NAMALWA (cell line): ENCODE results near the gene PRKAG2.

Experiments
- DNase-seq: peaks from one replicate; pipeline ENCODE4 v3.0.0-alpha.2; 2015; ENCODE audit warnings: low spot score

PRKAG2 gene

DNA sequence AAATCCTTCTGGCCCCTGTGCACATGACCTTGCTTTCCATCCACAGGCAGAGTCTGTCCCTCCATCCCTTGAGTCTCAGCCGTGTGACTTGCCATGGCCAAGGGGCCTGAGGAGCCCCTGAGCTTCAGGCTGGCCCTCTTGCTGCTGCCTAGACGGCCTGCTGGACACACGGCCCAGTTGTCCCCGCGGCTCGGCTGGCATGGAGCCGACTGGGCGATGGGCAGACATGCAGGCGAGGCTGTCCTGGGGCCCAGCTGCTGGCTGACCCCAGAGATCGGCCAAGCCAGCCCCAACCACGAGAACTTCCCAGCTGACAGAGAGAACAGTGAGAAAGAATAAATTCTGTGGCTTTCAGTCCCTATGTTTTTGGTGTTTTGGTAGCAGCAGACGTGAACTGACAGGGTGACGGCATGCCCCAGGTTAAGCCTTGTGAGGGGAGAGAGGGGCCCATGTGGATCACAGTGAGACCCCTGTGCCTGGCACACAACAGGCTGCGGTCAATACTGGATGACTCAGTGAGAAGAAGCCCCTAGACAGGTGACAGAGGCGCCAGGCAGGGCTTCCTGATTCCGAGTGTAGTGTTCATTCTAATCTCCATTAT, 11.7 kb downstream of the PRKAG2 start:
- DNase-seq = no peak

DNA sequence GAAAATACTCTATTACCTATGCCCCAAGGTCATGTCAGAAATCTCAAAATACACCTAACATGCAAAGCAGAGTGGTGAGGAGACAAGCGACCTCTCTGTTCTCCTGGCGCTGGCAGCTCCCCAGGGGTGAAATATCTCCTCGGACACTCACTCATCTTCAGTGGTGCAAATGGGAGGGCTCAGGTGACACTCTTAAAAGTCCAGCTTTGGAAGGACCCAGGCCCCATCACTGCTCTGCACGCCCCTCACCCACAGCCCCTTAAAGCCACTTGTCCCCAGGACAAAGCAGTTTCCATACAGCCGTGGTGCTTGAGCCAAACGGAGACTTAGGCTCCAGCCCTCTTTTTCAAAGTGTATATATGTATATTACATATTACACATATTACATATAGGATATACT, 12.4 kb downstream of the PRKAG2 start:
- no peak for DNase-seq

DNA sequence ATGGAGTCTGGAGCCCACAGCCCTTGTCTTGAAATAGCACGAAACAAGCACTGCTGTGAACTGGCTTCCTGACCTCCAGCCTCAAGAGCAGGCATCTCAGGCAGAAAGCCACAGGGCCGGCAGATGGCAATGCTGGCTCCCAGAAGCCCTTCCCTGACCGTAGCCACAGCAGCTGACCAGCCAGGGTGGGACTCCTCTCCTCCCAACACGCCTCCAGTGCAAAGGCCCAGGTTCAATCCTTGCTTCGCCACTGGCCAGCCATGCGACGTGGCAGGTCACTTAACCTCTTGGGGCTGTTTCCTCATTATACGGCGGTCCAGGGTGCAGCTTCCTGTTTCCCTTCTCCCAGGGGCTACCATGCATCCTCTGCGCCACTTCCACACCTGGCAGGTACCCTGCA, 12.8 kb downstream of the PRKAG2 start:
- no peak for DNase-seq

DNA sequence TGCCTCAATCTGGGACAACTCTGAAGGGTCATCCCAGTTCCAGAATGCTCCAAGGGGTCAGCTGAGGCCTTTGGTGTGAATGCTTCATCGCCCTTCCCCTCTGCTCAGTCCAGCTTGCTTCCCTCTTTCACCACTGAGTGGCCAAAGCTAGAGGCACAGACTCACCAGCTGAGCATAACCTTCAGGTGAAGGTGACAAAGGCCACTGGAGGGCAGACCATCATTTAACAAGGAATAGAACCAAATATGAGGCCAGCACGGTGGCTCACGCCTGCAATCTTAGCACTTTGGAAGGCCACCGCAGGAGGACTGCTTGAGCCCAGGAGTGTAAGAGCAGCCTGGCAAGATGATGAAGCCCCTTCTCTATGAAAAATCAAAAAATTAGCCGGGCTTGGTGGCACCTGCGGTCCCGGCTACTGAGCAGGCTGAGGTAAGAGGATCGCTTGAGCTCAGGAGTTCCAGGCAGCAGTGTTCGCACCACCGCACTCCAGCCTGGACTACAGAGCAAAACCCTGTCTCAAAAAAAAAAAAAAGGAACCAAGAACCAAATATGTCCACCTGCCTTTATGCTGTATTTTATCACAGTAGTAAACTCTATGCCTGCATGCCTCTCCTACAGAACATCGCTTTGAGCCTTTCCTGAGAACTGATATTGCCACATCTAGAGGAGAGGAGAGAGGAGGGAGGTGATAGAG, 13.4 kb downstream of the PRKAG2 start:
- DNase-seq = peak; percentile 26

DNA sequence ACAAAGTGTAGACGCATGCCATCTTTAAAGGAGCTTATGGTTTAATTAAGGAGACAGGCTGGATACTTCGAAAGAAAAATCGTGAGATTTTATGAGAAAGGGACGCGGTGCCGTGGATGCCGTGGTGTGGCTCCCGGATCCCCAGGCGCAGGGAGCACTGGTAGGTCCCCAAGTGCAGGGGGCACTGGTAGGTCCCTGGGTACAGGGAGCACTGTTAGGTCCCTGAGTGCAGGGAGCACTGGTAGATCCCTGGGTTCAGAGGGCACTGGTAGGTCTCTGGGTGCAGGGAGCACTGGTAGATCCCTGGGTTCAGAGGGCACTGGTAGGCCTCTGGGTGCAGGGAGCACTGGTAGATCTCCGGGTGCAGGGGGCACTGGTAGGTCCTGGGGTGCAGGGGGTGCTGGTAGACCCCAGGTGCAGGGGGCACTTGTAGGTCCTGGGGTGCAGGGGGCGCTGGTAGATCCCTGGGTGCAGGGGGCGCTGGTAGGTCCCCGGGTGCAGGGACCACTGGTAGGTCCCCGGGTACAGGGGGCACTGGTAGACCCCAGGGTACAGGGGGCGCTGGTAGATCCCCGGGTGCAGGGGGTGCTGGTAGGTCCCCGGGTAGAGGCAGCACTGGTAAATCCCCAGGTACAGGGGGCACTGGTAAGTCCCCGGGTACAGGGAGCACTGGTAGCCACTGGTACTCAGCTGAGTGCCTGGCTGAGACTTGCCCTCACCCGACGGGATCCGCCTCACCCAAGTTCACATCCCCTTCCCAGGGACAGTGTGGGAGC, 14.1 kb downstream of the PRKAG2 start:
- DNase-seq = no peak

DNA sequence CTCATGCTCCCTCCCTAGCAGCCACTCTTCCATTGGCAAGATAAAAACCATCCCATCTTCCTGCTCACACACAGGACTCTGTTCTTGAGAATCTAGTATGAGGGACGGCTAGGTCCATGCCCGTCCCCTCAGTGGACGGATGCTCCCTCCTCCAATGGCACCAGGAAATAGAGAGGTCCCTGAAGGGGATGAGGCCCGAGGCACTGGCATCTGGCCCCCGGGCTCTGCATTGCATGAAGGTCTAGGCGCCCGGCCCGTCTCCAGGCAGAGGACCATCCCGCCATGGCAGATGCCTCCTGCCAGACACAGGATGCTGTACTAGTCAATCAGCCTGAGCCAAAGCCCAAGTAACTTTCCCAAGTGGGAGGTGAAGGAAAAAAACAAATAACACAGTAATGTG, 15.0 kb downstream of the PRKAG2 start:
- no peak for DNase-seq

DNA sequence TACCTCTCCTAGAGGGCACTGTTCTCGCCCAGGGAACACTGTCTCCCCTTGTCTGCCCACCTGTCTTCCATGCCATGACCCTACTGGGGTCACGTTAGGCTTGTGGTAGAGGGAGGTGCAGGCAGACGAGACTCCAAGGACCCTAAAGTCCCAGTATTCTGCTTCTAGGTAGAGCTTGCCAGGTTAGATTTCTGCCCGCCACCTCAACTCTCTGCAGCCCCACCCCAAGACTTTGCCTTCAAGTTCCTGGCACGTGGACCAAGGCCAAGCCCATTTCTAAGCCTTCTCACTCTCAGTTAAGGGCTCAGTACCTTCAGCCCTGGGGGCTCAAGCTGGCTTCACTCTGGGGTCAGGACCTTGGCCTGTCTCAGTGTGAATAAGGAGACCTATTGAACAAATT, 16.1 kb downstream of the PRKAG2 start:
- DNase-seq = no peak

DNA sequence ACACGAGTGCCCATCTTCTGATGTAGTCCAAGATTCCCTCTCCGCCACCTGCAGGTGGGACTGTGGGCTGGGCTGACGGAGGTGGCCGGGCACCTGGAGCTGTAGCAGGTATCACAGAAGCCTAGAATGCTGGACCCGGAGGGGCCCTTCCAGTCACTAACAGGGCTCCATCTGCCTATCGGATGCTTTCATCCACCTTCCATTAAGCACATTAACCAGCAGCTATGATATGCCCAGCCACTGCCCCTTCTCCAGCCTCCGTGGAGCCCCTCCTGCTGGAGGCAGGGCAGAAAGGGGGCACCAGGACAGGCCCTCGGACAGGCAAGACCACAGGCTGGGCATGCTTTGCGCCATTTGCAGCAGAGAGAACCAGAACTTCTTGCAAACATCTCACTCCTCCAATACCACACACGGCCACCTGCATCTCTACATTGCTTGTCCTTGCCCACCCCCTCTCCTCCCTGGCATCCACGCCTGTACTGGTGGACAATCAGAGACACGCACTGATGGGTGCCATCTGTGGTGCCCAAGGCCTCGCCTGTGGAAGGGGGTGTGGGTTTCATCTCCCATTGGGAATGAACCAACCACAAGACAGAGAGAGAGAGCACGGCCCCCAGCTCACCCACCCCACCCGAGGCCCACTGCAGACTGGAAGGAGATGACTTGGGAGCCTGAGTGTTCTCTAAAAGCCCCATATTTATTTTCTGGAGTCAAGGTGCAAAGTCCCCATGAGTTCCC, 16.8 kb downstream of the PRKAG2 start:
- DNase-seq = no peak

DNA sequence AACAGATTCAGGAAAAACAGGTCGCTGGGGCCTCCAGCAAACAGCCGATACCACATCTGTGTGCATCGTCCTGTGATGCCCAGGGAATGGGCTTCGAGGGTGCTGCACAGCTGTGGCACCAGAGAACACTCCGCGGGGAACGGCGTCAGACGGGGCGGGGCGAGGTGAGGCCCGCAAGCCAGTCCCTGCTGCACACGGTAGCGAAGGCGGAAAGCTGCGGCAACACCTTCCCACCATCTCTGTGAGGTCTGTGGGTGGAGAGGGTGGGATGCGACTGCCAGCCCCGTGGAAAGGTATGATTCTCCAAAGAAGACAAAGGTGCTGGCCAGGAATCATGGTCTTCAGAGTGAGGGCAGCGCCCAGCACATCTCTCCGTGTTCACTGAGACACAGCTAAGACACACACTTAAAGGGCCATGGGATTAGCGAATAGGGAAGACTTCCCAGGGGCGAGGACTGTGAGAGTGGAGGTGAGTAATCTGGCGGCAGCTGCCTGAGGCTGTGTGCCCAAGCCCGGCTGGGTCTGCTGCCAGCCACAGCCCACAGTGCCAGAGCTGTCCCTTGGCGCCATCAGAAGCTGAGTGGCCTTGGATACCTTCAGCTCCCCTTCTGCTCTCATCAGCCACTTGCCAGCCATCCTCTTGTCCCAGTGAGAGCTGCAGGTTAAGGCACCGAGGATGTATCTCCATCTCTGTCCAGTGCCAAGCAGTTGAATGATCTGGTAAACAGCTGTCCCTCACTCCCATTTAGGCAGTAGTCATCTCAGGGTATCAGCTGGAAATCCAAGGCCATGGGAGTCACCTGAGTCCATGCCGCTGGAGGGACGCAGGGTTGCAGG, 17.6 kb downstream of the PRKAG2 start:
- DNase-seq = no peak

DNA sequence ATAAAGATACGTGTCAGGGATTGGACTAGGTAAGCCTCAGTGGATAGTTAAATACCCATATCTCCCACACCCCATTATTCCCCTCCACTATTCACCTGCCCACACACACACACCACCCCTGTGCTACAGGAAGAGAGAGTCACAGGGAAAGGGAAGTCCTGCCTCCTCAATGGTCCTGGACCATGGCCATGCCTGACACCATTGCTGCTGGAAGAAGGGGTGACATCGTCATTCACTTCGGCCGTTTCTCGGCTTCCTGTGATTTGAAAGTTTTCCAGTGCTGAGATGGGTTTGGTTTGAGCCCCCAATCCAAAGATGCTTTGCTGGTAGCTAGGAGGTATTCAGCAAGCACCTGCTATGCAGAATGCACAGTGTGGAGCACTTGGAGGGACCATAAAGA, 18.5 kb downstream of the PRKAG2 start:
- no peak for DNase-seq

DNA sequence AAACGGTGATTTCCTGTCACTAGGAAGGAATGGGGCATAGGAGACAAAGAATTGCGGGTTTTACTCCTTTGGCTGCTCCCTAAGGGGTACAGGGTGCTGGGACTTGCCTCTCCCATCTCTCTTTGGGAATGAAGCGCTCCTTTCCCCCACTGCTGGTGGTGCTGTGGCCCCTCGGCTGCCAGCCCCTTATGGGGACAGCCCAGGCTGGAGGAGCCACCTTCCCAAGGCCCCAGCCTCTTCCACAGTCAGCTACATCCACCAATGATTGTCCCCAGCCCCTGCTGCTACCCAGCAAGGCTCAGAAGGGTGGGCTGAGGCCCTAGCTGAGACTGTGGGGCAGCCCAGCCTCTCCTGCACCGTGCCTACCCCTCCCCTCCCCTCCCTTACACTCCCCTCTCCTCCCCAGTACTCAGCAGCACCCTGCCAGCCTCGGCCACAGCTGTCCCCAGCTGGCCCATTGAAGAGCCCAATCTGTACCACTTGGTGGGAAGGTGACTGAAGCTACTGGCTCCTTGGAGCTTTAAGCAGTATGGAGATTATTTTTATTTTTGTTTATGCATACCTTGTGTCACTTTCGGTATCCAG, 19.0 kb downstream of the PRKAG2 start:
- DNase-seq = no peak

DNA sequence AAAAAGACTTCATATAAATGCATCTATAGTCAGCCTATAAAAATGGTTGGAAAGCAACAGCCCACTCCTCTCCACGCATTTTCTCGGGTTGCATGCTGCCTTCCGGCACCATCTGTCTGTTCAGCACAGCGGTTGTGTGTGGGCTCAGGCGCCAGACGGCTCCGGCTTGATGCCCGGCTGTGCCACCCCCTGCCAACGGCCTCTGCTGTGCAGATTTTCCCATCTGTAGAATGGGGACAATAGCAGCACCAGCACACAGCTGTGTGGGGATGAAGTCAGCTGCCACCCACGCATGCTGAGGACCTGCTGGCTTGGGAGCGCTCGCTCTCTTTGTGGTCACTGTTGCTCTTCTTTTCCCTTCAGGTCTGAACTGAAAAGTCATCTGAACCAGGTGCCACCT, 19.5 kb downstream of the PRKAG2 start:
- no peak for DNase-seq

DNA sequence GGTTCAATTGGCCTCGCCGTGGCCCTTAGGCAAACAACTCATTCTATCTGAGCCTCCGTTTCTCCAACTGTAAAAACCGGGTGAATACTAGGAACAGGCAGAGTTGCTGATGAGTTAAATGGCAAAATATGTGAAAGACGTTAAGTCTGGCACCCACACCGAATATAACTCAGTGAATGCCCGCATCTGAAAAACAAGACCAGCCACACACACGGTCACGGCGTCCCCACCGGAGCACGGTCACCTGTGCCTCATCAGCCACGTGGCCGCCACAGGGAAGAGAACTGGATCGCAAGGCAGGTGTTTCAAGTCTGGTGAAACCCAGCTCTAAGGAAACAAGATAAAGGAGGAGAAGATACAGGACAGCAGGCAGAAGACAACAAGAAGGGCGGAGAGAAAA, 20.4 kb downstream of the PRKAG2 start:
- no peak for DNase-seq

DNA sequence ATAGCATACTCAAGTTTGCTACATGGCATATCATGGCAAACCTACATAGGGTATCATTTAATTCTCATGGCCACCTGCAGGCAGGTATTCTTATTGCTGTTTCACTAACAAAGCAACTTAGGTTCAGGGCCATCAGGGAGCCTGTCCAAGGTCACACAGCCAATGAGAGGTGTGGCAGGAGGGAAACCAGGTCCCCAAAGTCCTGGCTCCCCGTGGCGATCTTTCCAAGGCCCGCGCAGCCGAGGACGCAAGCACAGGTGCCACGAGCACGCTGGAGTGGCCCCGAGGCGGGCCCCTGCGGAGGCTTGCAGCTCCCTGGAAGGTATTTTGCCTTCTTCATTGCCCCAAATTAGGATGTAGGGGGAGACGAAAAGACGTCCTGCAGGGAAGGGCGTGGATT, 20.8 kb downstream of the PRKAG2 start:
- DNase-seq = no peak

DNA sequence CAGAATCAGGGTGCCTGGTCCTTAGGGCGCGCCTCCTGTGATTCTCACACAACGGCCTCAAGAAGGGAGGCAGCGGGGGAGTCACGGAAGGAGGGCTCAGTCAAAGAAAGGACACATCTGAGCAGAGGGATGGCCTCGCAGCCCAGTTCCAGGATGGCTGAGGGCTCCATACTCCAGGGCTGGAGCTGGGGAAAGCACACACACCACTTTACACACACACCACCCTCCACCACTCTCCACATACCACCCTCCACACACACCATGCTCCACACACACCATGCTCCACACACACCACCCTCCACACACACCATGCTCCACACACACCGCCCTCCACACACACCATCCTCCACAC, 22.2 kb downstream of the PRKAG2 start:
- no peak for DNase-seq

DNA sequence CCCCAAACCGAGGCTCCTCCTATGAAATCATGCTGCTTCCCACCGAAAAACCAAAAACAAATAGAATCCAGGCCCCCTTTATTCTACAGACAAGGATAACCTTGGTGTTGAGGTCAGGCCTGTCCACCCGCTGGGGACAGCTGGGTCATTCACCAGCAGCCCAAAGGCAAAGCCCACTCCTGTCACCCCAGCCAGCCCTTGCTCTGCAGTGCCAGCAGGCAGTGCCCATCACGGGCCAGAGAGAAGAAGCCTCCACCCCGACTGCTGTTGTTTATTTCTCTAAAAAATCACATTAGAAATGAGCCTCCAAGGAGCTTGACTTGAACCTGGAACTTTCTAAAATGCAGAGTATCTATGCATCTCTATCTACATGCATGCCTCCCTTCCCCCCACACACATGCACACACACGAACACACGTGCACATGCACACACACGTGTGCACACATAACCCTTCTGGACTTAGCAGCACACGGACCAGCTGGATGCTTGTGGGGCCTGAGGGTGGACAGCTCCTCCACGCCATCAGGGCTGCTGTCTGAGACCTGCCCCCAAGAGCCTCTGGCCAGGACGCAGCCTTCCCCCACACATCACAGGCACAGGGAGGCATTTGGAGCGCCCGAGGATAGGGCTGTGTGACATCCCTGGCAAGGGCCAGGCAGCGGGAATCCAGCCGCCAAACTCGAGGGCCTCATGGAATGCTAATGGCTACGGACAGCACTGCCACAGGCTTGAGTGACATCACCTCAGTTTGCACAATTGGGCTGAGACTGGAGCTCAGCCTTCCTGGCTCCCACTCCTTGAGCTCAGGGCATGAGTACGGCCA, 22.8 kb downstream of the PRKAG2 start:
- DNase-seq = no peak

DNA sequence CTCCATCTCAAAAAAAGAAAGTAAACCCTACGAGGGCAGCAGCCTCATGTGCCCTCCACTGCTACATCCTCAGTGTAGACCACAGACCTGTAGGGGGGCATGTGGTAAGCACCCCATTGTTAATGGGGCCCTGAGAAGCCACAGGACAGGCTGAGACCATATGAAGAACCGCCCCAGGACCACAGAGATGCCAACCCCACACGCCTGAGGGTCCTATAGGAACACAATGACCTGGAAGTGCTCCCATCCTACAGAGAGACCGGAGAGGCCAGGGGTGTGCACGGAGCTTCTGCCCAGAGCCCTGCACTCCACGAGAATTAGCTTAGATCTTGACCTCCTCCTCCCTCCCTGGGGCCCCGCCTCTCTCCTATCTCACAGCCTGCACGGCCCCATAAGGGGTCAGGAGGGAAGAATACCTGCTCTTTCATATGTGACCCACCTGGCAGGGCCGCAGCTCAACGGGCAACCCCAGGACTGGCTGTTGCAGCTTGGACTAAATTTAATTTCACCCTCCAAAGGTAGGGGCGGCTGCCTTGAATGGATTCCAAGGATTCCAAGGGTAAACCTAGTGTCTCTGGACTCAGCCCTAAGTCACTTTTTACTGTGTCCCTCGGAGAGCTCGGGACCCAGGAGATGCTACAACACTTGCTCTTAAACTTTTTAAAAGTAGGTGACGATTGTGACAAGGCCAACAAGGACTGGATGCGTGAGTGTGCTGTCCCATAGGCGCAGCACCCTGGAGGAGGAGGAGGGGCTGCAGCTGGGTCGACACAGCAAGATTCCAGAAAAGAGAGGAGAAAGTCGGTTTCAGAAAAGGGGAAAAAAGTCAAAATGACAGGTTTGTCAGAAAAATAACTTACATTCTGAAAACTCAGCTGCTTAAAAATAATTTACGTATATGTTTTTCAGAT, 24.2 kb downstream of the PRKAG2 start:
- DNase-seq = no peak

DNA sequence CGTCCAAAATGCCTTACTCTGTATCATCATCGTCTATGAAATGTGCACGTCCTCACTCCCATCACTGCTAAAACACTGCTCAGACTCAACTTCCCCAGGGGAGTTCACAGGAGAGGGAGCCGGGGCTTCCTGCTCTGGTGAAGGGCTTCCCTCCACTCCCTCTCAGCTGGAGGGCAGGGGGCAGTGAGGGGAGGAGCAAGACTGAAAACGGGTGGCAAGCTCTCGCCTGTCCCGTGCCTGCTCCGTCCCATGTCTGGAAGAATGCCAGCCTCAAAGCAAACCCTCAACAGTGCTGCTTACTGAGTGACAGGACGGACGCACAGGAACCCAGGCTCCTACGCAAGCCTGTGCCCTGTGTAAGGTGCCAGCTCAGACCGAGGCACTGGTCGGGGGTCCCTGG, 25.1 kb downstream of the PRKAG2 start:
- DNase-seq = no peak

DNA sequence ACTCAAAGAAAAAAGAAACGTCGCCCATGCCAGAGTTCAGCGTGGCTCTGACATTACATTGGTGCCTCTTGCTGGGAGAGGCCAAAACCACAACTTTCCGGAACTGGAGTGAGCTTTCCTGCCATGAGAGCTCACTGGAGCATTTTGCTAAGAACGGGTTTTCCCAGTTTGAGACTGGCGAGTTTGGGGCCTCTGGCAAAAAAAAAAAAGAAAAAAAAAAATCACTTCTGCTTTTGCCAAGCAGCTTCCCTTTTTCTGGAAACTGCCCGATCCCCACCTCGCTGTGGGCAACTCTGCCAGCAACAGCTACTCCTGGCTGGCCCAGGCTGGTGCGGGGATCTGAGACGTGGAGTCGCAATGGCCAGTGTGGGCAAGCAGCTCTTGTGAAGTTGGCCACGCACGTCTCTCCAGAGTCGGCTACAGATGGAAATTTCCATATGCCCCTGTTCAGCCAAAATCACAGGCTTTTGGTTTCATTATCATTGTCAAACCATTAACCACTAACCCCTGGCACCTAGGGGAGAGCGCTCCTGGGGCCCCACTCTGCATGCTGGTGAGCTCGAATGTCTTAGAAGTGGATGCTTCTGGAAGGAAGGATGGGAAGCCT, 25.7 kb downstream of the PRKAG2 start:
- DNase-seq = peak; percentile 23
